Adrenal gland (tissue), 12 donors: ENCODE results near the gene RAB4A. TPM values are rescaled to one million over a fixed set of nuclear protein-coding genes. Genes with fewer than 3 reads are reported as not detected.

ENCODE experiments used
- DNase-seq, 7 donors: peaks; one replicate each; pipeline ENCODE4 v3.0.0-alpha.2; 2019 to 2020
- H3K27ac ChIP-seq, 5 donors: fragments of 200-600 bp; sonication (generic) in 4 of 5; 1 replicate in 3 of 5; 2 replicates in 2 of 5; pipeline versions ENCODE4 v1.5.1 to v1.8.0; 2016 to 2020; ENCODE audit warnings: mild to moderate bottlenecking in 1 of 5
- H3K27me3 ChIP-seq: fragments of 200-600 bp; 2 replicates; pipeline ENCODE4 v1.8.0; 2021
- H3K36me3 ChIP-seq, 2 donors: fragments of 200-600 bp; replicated peaks in 1 of 2; 1 replicate in 1 of 2; 2 replicates in 1 of 2; pipeline versions ENCODE4 v1.5.1 to v1.8.0; 2018 to 2022
- H3K4me1 ChIP-seq, 2 donors: fragments of 200-600 bp; replicated peaks in 1 of 2; 1 replicate in 1 of 2; 2 replicates in 1 of 2; pipeline versions ENCODE4 v1.5.1 to v1.8.0; 2018 to 2021
- H3K4me3 ChIP-seq, 4 donors: fragments of 200-600 bp; sonication (generic) in 3 of 4; one replicate each; pipeline ENCODE4 v1.5.1; 2016 to 2018
- H3K9me3 ChIP-seq, 3 donors: fragments of 200-600 bp; sonication (generic) in 1 of 3; replicated peaks in 1 of 3; 1 replicate in 2 of 3; 2 replicates in 1 of 3; pipeline versions ENCODE4 v1.5.1 to v1.8.0; 2016 to 2021
- POLR2A ChIP-seq, 2 donors: fragments of 450-650 bp; IDR thresholded peaks; one replicate each; pipeline ENCODE4 v1.6.1; 2017; ENCODE audit warnings: antibody characterized with exemption in 2 of 2, mild to moderate bottlenecking in 2 of 2, moderate library complexity in 1 of 2
- WGBS, 4 donors: extraction: QIAGEN DNeasy Blood & Tissue Kit in 2 of 4; methylation state at CpG; one replicate each; pipeline versions ENCODE4 v1.1.5 to v1.1.7; 2013 to 2017; 5-methylcytosine and 5-hydroxymethylcytosine counted together
- intact Hi-C, 2 donors: fragments of 100-400 bp; cut with DNase I; formaldehyde crosslinking; loops; one replicate each; pipeline versions ENCODE4 v1.14.1 to v1.15.0; 2022 to 2023
- polyA plus RNA-seq, 3 donors: library from polyadenylated mRNA; stranded (reverse); fragments of 200-250 nt in 2 of 3; fragments of 350-450 nt in 1 of 3; fragmentation: Illumina TruSeq in 1 of 3; extraction: RNeasy Lipid Tissue Mini Kit (QIAGEN cat#74804) in 1 of 3; gene quantifications; one replicate each; pipeline ENCODE4 v1.2.3, GENCODE V29; 2013 to 2014
- total RNA-seq, 9 donors: library from RNA; depleted of rRNA in 4 of 9; stranded (reverse); fragments of >200 nt in 4 of 9; fragments of 120-200 nt in 1 of 9; fragmentation: NEBNext Ultra II Directional in 1 of 9; extraction: Animal tissue kit (Norgen Biotek cat#: 25700) in 1 of 9; gene quantifications; one replicate each; pipeline versions ENCODE4 v1.1.0 to v1.2.4, GENCODE V29; 2013 to 2023
- TF ChIP-seq, protein P1 (sequence below), 6 experiments: fragments of 450-650 bp in 4 of 6; fragments of 200-600 bp in 2 of 6; sonication (generic) in 1 of 6; IDR thresholded peaks; 1 replicate in 5 of 6; 2 replicates in 1 of 6; pipeline versions ENCODE4 v1.5.1 to v1.8.0; 2016 to 2021; ENCODE audit warnings: antibody characterized with exemption in 6 of 6, mild to moderate bottlenecking in 2 of 6, moderate library complexity in 1 of 6
- donor health status: healthy with polysubstance abuse.
- donor health status: Bipolar disorder and iron deficiency.
- donor health status: DM: yes; HTN: yes; CAD: no.
- donor health status: DM: no; HTN: no; CAD: no.
- donor health status: DM: no; HTN: no; CAD: no.
- donor health status: DM: yes; HTN: yes; CAD: no.

Gene RAB4A
- total and polyA plus RNA-seq, 12 donors, result 14.5 to 80.9 (median 45.3) TPM

DNA sequence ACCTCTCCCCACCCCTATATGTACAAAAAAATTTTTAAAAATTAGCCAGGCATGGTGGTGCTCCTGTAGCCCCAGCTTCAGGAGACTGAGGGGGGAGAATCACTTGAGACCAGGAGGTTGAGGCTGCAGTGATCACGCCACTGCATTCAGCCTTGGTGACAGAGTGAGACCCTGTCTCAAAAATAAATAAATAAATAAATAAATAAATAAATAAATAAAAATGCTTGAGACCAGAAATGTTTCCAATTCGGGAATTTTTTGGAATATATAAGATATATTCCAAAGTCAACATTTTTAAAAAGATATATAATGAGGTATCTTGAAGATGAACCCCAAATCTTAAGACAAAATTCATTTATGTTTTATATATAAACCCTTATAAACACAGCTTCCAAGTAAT, 42.4 kb upstream of the RAB4A start:
- DNase-seq, result no peak
- Histone ChIP-seq H3K27me3 (no peaks in the 10 kb centered on the region), H3K4me1 (peaks cover 21 to 33% of the 10 kb centered on the region in 2 donors), H3K9me3 (no peaks in the 10 kb centered on the region), H3K27ac (no peak overlapping the region), H3K36me3 (no peaks in the 10 kb centered on the region), H3K4me3 (no peak overlapping the region)
- TF ChIP-seq, protein P1, sequence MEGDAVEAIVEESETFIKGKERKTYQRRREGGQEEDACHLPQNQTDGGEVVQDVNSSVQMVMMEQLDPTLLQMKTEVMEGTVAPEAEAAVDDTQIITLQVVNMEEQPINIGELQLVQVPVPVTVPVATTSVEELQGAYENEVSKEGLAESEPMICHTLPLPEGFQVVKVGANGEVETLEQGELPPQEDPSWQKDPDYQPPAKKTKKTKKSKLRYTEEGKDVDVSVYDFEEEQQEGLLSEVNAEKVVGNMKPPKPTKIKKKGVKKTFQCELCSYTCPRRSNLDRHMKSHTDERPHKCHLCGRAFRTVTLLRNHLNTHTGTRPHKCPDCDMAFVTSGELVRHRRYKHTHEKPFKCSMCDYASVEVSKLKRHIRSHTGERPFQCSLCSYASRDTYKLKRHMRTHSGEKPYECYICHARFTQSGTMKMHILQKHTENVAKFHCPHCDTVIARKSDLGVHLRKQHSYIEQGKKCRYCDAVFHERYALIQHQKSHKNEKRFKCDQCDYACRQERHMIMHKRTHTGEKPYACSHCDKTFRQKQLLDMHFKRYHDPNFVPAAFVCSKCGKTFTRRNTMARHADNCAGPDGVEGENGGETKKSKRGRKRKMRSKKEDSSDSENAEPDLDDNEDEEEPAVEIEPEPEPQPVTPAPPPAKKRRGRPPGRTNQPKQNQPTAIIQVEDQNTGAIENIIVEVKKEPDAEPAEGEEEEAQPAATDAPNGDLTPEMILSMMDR (IDR thresholded peaks at IDR 0.05), result no peak
- no peak for TF ChIP-seq POLR2A (IDR thresholded peaks at IDR 0.05)
- intact Hi-C loops, result loop anchor here in 1 of 2 donors (5.0 kb wide), 1 partner anchor 491 kb away; the partner anchor contains the start of gene RHOU
- 83 to 95% (median 91%) methylated on average over 2 of the region's 2 CpGs for whole genome bisulfite sequencing, 4 donors

DNA sequence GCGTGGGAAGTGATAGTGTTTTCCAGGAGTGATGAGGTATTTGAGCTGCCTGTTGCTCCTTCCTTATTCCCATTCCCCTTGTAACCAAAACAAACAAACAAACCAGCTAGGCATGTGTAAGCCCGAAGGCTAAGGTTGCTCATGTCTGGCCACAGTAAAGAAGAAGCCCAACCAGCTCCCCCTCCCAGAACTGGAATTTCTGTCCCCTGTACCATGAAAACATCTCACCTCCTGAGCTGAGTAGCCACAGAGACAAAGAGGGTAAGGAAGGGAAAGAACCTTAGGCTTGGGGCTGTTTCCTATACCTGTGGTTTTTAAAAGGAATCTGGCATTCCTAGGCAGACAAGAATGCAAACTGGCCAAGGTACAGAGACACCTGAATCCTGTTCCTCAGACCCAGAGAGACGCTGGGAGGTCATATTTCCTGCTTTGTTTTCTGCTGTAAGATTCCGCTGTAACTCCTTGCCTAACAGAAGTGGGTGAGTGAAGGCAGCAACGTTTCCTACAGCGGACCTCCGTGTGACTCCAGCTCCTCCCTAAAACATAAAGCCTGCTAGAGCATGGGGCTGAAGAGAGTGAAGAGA, 41.7 kb upstream of the RAB4A start:
- TF ChIP-seq, protein P1 (IDR thresholded peaks at IDR 0.05), result no peak
- TF ChIP-seq POLR2A (IDR thresholded peaks at IDR 0.05), result no peak
- Histone ChIP-seq H3K27me3 (no peaks in the 10 kb centered on the region), H3K9me3 (no peaks in the 10 kb centered on the region), H3K4me3 (no peak overlapping the region), H3K27ac (peak overlapping the region in 4 of 5 donors; percentile 51 to 79 (median 63)), H3K4me1 (peaks cover 21 to 29% of the 10 kb centered on the region in 2 donors), H3K36me3 (no peaks in the 10 kb centered on the region)
- 23 to 33% (median 29%) methylated on average over 5 to 7 of the region's 7 CpGs for WGBS, 4 donors
- DNase-seq, result no peak
- intact Hi-C loops, result loop anchor here in 1 of 2 donors (5.0 kb wide), 1 partner anchor 492 kb away; the partner anchor contains the start of gene RHOU

DNA sequence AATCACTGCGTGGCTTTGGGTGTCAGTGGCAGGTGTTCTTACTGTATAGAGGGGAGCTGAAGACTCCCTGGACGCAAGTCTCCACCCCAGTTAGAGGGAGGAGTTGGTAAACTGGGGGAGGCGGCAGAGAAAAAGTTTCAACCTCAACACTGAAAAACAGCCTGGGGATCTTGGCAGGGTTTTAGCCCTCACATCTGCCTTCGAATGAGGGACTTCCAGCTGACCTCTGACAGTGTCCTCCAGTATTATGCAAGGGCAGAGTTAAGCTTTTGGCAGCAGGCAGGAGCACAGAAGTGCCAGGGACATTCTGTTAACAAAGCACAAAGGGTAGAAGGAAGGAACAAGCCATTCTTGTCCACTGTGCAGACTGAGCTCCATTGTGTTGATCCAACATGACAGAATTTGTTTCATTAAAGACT, 41.2 kb upstream of the RAB4A start:
- no peak overlapping the region for H3K4me3 ChIP-seq
- H3K27me3 ChIP-seq, result no peaks in the 10 kb centered on the region
- H3K36me3 ChIP-seq, result no peaks in the 10 kb centered on the region
- peak; percentile 59 to 91 (median 83) for DNase-seq
- intact Hi-C loops, result loop anchor here in 1 of 2 donors (5.0 kb wide), 1 partner anchor 492 kb away; the partner anchor contains the start of gene RHOU
- TF ChIP-seq POLR2A (IDR thresholded peaks at IDR 0.05), result peak in 1 of 2 donors; percentile 50
- TF ChIP-seq, protein P1 (IDR thresholded peaks at IDR 0.05), result no peak
- H3K27ac ChIP-seq, result peak overlapping the region in 4 of 5 donors; percentile 51 to 79 (median 63)
- H3K9me3 ChIP-seq, result no peaks in the 10 kb centered on the region
- H3K4me1 ChIP-seq, result peaks cover 21 to 29% of the 10 kb centered on the region in 2 donors
- 8 to 18% (median 13%) methylated on average over 4 of the region's 4 CpGs for WGBS, 4 donors

DNA sequence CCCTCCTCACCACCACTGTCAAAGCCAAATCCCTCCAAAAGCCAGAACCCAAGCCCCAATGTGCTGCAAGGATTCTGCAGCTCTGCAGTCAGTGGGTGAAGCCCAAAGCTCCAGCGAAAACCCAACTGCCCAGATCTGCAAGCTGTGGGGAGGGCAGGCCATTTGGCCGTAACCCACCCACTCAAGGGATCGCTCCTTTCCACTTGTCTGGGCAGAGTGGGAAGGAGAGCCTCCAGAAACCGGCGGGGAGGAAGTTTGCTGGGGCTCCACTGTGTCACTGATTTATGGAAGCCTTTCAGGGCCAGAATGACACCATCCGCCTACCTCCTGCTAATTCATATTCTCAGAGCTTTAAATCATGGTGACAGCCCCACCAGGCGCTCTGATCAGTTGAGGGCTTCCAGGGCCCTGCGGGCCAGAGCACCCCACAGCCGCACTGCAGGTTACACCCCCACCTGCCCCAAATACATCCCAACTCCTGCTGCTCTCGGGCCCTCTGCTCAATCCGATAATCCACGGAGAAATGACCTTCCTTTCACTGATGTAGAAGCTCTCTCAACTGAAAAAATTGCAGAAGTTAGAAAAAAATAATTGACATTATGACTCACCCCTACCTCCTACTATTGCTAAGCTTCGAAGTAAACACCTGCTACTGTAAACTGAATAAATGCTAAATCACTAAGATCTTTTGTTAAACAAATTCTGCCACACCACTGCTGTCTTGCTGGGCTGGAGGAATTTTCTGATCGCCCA, 40.6 kb upstream of the RAB4A start:
- peaks cover 21 to 29% of the 10 kb centered on the region in 2 donors for H3K4me1 ChIP-seq
- TF ChIP-seq POLR2A (IDR thresholded peaks at IDR 0.05), result no peak
- TF ChIP-seq, protein P1 (IDR thresholded peaks at IDR 0.05), result no peak
- no peaks in the 10 kb centered on the region for H3K36me3 ChIP-seq
- no peaks in the 10 kb centered on the region for H3K9me3 ChIP-seq
- peak overlapping the region in 4 of 5 donors; percentile 45 to 79 (median 62) for H3K27ac ChIP-seq
- H3K4me3 ChIP-seq, result no peak overlapping the region
- DNase-seq, result peak in 2 of 7 donors; percentile 30 to 43
- no peaks in the 10 kb centered on the region for H3K27me3 ChIP-seq
- intact Hi-C loops, result no loop called here
- WGBS, 4 donors, result 42 to 50% (median 47%) methylated on average over 14 of the region's 14 CpGs
